Embryonic facial prominence (tissue), 1 donor: ENCODE data around the gene RASAL2.
"Not testable (repeated sequence)": the region's sequence is repeated elsewhere in the genome, so short reads cannot be mapped to it uniquely, and the experiment has no call there.

Experiments
- DNase-seq: peaks from one replicate; pipeline ENCODE4 v3.0.0-alpha.2; 2016; ENCODE audit errors: extremely low spot score

Gene RASAL2

DNA sequence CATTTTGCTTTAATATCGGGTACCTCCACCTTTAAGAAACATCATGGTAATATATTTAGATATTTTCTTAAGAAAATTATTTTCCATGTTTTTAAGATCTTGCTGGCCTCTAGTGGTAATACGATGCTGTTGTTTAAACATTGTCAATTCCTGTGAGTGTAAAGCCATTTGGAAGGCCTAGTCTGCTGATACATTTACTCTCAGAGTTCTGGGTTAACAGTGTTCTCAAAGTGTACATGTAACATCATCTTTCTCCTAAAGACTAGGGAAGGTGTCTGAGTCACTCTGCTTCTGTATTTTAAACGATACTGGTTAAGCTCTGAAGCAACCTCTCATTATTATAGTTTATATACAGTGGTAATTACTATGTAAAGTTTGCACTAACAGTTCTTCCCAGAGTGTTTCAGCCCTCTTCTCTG lies 189.1 kb downstream of the RASAL2 start:
- no peak for DNase-seq

- no peak for DNase-seq
Measured at GRCh38 chr1:178283409-178283808, 189.5 kb downstream of the RASAL2 start.

DNA sequence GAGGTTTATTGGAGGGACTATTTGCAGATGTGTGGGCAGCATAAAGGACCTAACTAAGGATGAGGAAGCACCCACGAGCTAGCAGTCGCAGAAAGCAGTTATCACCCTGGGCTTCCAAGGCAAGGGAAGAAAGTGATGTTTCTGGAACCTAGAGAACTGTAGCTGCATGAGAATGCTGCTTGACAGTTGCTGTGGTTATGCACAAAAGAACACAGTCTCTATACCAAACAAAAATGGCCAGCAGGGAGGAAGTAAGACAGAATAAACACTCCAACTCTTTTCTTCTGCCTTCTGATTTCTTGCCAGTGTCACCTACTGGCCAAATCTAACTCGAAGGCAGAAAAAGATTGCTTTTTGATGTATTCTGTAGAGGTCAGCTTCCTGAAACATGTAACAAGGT lies 190.2 kb downstream of the RASAL2 start:
- no peak for DNase-seq

DNA sequence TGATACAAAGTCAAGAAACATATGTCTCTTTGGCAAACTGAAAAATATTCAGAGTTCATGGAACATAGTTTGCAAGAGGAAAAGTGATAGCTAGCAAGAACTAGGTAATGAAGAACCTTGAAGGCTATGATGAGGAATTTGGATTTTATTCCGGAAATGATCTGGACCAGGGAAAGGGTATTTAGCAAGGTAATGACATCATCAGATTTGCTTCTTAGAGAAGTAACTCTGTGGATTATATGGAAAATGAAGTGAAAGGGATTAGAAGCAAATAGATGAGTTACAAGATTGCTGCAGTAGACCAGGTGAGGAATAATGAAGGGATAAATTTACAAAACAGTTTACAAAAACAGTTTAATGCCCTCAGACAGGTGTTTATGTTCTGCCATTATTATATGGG lies 197.3 kb downstream of the RASAL2 start:
- DNase-seq, result no peak

GRCh38 chr1:178294654-178295053 lies 200.8 kb downstream of the RASAL2 start:
- no peak for DNase-seq

GRCh38 chr1:178300352-178300699 lies 206.4 kb downstream of the RASAL2 start:
- DNase-seq, result no peak

DNA sequence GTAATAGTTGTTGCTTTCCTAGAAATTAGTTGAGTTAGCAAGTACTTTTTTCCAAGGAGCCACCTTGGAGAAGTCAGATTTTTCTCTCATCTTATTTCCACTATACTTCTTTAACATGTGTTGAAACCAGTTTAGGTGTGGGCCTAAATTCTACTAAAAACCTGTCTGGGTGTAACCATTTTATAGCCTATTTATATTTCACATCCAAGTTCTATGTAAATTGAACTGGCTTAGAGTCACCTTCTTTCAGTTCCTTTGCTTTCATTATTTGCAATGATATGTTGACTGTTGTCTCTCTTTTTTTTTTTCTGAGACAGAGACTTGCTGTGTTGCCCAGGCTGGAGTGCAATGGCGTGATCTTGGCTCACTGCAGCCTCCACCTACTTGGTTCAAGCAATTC lies 207.2 kb downstream of the RASAL2 start:
- DNase-seq, result no peak

- no peak for DNase-seq
Measured at GRCh38 chr1:178307264-178307663, 213.4 kb downstream of the RASAL2 start.

DNA sequence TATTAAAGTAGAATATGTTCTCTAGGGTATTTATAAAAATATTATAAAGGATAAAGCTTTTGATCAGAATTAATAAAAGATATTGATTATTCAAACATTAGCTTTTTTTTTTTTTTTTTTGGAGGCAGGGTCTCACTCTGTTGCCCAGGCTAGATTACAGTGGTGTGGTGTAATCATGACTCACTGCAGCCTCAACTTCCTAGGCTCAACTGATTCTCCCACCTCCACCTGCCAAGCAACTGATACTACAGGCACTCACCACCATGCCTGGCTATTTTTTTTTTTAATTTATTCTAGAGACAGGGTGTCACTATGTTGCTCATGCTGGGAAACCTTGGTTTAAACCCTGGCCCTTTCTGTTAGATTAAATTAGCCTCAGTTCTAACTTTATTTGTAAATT lies 214.5 kb downstream of the RASAL2 start:
- DNase-seq, result no peak

DNA sequence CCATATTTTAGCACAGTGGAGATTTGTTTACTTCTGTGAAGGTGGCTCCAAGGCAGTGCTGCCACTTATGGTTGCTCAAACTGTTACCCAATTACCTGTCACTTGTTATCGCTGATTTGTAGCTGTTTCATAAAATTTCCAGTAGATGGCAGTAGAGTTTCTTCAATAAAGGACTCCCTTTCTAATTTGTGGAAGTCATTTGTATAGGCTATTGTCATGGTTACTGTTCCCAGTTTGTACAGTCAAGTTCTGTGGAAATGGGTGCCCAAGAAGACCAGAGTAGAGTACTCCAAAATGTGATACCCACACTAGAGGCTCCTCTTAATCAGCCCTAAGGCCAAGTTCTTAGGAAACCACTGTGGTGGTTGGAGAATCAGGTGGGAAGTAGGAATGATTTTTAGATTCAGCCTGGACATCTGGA lies 216.8 kb downstream of the RASAL2 start:
- DNase-seq, result peak; percentile 72

GRCh38 chr1:178311164-178311563 lies 217.3 kb downstream of the RASAL2 start:
- no peak for DNase-seq

DNA sequence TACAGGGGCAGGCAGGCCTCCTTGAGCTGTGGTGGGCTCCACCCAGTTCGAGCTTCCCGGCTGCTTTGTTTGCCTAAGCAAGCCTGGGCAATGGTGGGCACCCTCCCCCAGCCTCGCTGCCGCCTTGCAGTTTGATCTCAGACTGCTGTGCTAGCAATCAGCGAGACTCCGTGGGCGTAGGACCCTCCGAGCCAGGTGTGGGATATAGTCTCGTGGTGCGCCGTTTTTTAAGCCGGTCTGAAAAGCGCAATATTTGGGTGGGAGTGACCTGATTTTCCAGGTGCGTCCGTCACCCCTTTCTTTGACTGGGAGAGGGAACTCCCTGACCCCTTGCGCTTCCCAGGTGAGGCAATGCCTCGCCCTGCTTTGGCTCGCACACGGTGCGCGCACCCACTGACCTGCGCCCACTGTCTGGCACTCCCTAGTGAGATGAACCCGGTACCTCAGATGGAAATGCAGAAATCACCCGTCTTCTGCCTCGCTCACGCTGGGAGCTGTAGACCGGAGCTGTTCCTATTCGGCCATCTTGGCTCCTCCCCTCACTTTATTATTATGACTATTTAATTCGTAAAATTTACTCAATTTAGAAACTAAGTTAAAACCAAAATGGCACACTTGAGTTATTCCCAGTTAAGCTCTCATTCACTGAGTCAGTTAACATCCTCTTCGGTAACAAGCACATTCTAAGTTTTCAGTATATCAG lies 226.5 kb downstream of the RASAL2 start:
- DNase-seq, result not testable (repeated sequence)

- no peak for DNase-seq
Measured at GRCh38 chr1:178323067-178323466, 229.2 kb downstream of the RASAL2 start.

DNA sequence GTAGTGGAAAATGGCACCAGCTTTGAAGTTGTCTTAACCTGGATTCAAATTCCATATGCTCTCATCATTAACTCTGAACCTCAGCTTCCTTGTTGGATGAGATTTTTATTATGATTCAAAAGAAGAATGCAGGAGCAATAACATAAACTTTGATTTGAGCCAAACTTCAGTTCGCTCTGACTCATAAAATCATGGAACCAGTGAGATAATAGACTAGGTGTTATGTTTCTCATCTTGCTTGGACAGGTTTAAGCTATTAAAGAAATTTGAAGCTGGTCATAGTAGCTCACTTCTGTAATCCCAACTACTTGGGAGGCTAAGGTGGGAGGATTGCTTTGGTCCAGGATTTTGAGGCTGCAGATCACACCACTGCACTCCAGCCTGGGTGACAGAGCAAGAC lies 230.1 kb downstream of the RASAL2 start:
- DNase-seq, result no peak

DNA sequence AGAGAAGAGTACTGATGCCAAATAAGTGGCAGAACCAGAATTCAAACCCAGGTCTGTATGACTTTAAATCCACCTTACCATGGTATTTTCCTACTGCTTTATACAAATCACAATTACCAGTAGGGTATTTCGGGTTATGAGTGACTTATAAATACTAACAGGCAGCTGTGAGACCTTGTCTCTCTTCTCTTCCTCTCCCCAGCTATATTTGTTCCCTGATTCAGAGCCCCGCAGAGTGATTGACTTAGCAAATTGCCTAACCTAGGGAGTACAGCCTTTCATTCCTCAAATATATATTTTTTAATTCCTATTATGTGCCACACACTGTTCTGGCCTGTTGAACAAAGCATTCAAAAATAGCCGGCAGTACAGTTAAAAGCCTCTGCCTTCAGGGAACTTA lies 234.8 kb downstream of the RASAL2 start:
- no peak for DNase-seq

DNA sequence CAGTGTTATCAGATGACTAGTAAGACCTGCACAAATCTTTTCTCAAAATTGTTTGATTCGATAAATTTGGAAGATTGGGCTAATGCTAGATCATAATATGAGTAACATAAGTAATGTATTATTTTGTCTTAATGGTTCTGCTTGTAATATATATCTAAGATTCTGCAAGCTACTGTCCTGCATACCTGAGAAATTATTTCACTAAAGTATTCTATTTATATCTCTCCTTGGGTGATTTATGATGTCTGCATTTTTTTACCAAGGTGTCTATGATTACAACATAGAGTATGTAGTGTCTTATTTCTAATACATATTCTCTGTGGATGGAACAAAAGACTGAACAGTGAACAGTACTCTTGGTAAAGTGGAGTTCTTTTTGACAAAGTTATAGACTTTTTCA lies 236.2 kb downstream of the RASAL2 start:
- DNase-seq, result no peak

GRCh38 chr1:178330848-178331497 lies 237.1 kb downstream of the RASAL2 start:
- no peak for DNase-seq

- no peak for DNase-seq
Measured at GRCh38 chr1:178335426-178335825, 241.5 kb downstream of the RASAL2 start.

GRCh38 chr1:178337091-178337706 lies 243.3 kb downstream of the RASAL2 start:
- no peak for DNase-seq

DNA sequence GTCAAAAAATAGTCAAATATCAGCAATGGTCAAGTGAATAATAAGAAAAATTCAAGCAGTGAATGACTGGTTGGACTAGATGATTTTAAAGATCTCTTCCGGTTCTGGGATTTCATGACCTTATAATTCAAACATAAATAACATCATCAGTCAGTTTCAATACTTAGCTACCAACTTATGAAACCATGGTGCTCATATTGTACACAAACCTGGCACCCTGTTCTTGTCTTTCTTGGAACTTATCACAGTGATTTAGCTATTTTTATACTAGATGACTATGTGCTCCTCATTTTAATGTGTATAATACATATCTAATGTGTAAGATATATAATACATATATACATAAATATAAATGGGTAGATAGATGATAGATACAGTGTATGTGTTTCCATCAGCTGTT lies 245.9 kb downstream of the RASAL2 start:
- no peak for DNase-seq

- no peak for DNase-seq
Measured at GRCh38 chr1:178341261-178341956, 247.5 kb downstream of the RASAL2 start.

DNA sequence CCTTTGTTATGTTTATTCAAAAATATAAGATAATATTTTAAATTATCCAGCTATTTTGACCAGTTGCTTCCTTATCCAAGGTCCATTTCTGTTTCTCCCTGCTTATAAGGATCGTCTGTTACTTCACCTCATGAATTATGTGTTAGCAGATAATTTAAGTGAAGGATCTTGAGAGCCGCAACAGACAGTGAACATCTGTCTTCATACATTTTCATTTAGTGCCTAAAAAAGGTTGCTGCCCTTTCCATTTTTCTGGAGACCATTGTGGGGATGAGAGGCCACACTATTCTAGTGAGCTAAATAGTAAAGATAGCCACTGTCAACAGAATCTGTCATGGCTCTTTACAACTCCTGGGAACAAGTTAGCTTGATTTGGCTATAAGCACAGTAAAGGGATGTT lies 248.8 kb downstream of the RASAL2 start:
- no peak for DNase-seq
